GM12873 (cell line): ENCODE data around the gene MNAT1.

Experiments
- CTCF ChIP-seq: IDR thresholded peaks from 2 replicates; pipeline ENCODE4 v1.5.1; 2012; ENCODE audit warnings: low read depth, mild to moderate bottlenecking, moderate library complexity, low read length, control low read depth; ENCODE audit not compliant: insufficient read depth; ENCODE audit errors: missing control alignments

MNAT1 gene

GRCh38 chr14:60723116-60723906 lies 11.2 kb upstream of the MNAT1 start:
- TF ChIP-seq CTCF = no peak

- TF ChIP-seq CTCF = no peak
Measured at GRCh38 chr14:60723907-60724618, 10.5 kb upstream of the MNAT1 start, which contains the start of gene SIX4. SIX4 (minus strand) TSS chr14:60724351; CDS start chr14:60724074, 277 bp downstream.

GRCh38 chr14:60732840-60733483 lies 1.6 kb upstream of the MNAT1 start:
- no peak for TF ChIP-seq CTCF

GRCh38 chr14:60735416-60735815 lies 855 bp downstream of the MNAT1 start:
- TF ChIP-seq CTCF = no peak

DNA sequence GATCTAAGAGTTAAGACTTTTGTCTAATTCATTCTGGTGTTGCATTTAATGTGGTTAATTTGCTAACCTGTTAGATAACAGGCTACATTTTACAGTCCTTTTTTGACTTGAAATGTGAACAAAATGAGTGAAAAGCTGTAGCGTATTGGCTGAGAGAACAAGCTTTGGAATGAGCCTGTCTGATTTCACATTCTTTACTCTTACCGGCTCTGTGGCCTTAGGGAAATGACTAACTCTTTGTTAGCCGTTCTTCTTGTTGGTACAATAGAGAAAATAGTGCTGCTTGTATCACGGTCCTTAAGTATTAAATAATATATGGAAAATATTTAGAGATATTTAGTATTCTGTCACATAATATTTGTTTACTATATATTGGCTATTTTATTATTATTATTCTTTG lies 1.9 kb downstream of the MNAT1 start:
- no peak for TF ChIP-seq CTCF

DNA sequence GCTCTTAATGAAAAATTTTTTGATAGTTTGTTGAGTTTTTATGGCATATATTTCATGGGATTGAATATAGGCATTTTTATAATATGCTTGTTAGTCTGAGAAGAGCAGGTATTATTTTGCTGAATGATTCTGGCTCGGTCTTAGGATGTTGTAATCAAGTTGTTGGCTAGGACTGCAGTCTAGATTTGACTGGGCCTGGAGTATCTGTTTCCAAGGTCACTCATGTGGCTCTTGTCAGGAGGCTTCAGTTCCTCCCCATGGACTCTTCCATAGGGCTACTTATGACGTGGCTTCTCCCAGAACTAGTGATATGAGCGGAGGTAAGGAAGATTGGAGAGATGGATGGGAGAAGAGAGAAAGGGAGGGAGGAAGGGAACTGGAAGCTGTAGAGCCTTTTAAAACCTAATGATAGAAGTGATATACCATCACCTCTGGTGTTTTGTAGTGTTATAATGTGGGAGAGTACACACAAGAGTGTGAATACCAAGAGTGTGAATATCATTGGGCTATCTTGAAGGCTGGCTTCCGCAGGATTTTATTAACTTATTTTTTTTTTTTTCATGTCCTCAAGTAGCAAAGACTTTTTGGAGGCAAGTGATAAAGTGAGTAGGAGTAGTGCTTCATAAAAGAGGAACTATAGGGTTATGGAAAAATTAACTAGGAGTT lies 4.4 kb downstream of the MNAT1 start:
- no peak for TF ChIP-seq CTCF
